ENCODE results near the gene SYNRG.

The SYNRG gene

DNA sequence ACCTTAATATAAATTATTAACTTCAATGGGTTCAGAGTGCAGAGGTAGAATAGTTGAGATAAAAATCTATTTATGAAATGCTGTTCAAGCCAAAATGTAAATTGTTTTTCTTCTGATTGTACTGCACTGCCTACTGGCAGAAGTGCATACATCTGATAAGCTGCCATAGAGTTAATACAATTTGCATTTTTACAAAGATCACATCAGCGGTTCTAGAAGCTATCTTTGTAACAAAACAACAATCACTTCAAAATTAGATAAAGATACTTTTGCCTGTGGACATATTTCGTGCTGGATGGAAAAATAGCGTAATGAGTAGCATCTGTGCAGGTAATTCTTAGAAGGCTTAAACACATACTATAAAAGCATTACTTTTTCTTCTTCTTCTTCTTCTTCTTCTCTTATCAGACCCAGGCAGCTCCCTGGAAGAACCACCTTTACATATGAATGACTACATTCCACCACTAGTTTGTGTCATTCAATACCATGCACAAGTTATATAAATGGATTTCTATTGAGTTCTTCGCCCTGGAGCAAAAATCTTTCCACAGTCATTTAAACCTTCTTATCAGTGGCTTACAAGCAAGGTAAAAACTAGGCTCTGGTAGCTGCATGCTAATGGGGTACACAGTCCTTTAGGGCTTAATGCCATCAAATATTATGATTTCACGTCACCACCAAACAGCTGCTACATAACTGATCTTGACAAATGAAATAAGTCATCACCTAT, 47.0 kb downstream of the SYNRG start:
- Histone ChIP-seq H3K4ac (ENCODE audit: low read depth, low read length) (no peak overlapping the region), H3K14ac (ENCODE audit: low read length) (no peak overlapping the region), H3K27ac (ENCODE audit: low read depth, low read length) (no peak overlapping the region), H3K4me1 (ENCODE audit: control insufficient read depth in 1 of 2, insufficient read depth in 2 of 2, low read length in 2 of 2) (no peaks in the 10 kb centered on the region), H4K12ac (ENCODE audit: low read depth, low read length) (no peak overlapping the region), H2AFZ (ENCODE audit: insufficient read depth, low read length, poor library complexity) (no peak overlapping the region), H4K91ac (ENCODE audit: low read depth, low read length) (no peak overlapping the region), H3K4me3 (ENCODE audit: low read depth, low read length) (no peak overlapping the region), H2AK5ac (ENCODE audit: low read length) (no peak overlapping the region), H3K9me3 (ENCODE audit: insufficient read depth, low read depth, low read length) (no peaks in the 10 kb centered on the region), H3K4me2 (ENCODE audit: low read length) (no peak overlapping the region), H3K36me3 (ENCODE audit: control insufficient read depth in 1 of 2, insufficient read depth in 2 of 2, low read length in 2 of 2) (peaks cover 16 to 29% of the 10 kb centered on the region in 2 experiments), H2BK12ac (ENCODE audit: low read length) (no peak overlapping the region), H3K27me3 (ENCODE audit: insufficient read depth, low read length) (no peaks in the 10 kb centered on the region), H3K79me2 (ENCODE audit: control insufficient read depth, insufficient read depth, low read length, poor library complexity) (no peaks in the 10 kb centered on the region), H4K8ac (ENCODE audit: low read depth, low read length) (no peak overlapping the region), H3K23ac (ENCODE audit: low read length) (no peak overlapping the region), H3K9ac (ENCODE audit: low read length) (no peak overlapping the region), H2BK120ac (ENCODE audit: insufficient read depth, low read length, poor library complexity) (no peak overlapping the region), H3K79me1 (ENCODE audit: low read length) (no peaks in the 10 kb centered on the region), H3K18ac (ENCODE audit: low read length) (no peak overlapping the region), H2BK5ac (ENCODE audit: low read depth, low read length, poor library complexity) (no peak overlapping the region)
- peak in 1 of 2 donors; percentile 54 for DNase-seq
- WGBS (ENCODE audit: extremely low coverage, insufficient coverage, insufficient read length), result no CpG with 5 or more reads among the region's 5 CpGs

DNA sequence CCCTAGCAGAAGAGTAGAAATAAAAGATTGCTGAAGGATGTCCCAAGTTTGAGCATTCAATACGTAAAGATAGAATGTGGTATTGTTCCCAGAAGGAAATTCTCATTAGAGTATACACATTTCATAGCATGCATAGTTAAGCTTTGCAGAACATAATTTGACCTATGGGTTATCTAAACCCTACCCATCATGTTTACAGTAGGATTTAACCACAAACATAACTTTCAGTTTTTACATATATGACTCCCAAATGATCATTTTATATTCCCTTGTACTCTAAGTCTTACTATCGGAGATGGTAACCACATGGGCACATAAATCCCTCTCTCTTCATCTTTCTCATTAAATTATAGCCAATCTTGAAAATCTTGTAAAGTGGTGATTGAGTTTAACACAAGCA, 50.9 kb downstream of the SYNRG start:
- Histone ChIP-seq H2BK12ac (ENCODE audit: low read length) (no peak overlapping the region), H4K91ac (ENCODE audit: low read depth, low read length) (no peak overlapping the region), H3K18ac (ENCODE audit: low read length) (no peak overlapping the region), H3K4me1 (ENCODE audit: control insufficient read depth in 1 of 2, insufficient read depth in 2 of 2, low read length in 2 of 2) (no peaks in the 10 kb centered on the region), H2BK120ac (ENCODE audit: insufficient read depth, low read length, poor library complexity) (no peak overlapping the region), H3K9me3 (ENCODE audit: insufficient read depth, low read depth, low read length) (no peaks in the 10 kb centered on the region), H3K9ac (ENCODE audit: low read length) (no peak overlapping the region), H2AK5ac (ENCODE audit: low read length) (no peak overlapping the region), H3K27ac (ENCODE audit: low read depth, low read length) (no peak overlapping the region), H4K12ac (ENCODE audit: low read depth, low read length) (no peak overlapping the region), H3K79me1 (ENCODE audit: low read length) (no peaks in the 10 kb centered on the region), H3K27me3 (ENCODE audit: insufficient read depth, low read length) (no peaks in the 10 kb centered on the region), H3K4me2 (ENCODE audit: low read length) (no peak overlapping the region), H4K8ac (ENCODE audit: low read depth, low read length) (no peak overlapping the region), H3K4me3 (ENCODE audit: low read depth, low read length) (no peak overlapping the region), H3K23ac (ENCODE audit: low read length) (no peak overlapping the region), H3K4ac (ENCODE audit: low read depth, low read length) (no peak overlapping the region), H3K36me3 (ENCODE audit: control insufficient read depth in 1 of 2, insufficient read depth in 2 of 2, low read length in 2 of 2) (peaks cover 21 to 23% of the 10 kb centered on the region in 2 experiments), H3K14ac (ENCODE audit: low read length) (no peak overlapping the region), H2AFZ (ENCODE audit: insufficient read depth, low read length, poor library complexity) (no peak overlapping the region), H3K79me2 (ENCODE audit: control insufficient read depth, insufficient read depth, low read length, poor library complexity) (no peaks in the 10 kb centered on the region), H2BK5ac (ENCODE audit: low read depth, low read length, poor library complexity) (no peak overlapping the region)
- WGBS (ENCODE audit: extremely low coverage, insufficient coverage, insufficient read length), result no CpG with 5 or more reads among the region's 2 CpGs
- DNase-seq, result no peak

DNA sequence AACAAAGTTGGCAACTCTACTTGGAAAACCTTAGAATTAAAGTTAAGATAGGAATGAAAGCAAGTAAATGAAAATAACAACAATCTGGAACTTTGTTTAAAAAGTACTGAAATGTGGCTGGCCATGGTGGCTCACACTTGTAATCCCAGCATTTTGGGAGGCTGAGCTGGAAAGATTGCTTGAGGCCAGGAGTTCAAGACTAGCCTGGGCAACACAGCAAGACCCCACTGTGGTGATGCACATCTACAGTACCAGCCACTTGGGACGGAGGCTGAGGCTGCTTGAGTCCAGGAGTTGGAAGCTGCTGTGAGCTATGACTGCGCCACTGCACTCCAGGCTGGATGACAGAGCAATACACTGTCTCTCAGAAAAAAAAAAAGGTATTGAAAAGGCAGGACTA, 51.7 kb downstream of the SYNRG start:
- no peaks in the 10 kb centered on the region for H3K79me2 ChIP-seq (ENCODE audit: control insufficient read depth, insufficient read depth, low read length, poor library complexity)

DNA sequence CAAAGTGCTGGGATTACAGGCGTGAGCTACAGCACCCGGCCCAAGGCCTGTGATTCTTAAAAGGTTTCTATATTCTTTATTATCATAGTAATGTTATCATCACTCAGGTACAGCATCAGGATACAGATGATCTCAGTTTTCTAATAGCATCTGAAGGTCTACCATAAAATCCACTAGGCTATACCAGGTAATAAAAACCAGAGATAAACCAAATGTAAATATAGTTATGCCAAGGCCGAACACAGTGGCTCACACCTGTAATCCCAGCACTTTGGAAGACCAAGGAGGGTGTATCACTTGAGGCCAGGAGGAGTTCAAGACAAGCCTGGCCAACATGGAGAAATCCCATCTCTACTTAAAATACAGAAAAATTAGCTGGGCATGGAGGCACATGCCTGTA, 53.8 kb downstream of the SYNRG start:
- no peak overlapping the region for H3K4ac ChIP-seq (ENCODE audit: low read depth, low read length)
- H3K27me3 ChIP-seq (ENCODE audit: insufficient read depth, low read length), result no peaks in the 10 kb centered on the region
- no peaks in the 10 kb centered on the region for H3K9me3 ChIP-seq (ENCODE audit: insufficient read depth, low read depth, low read length)
- no peak overlapping the region for H2BK5ac ChIP-seq (ENCODE audit: low read depth, low read length, poor library complexity)
- H4K91ac ChIP-seq (ENCODE audit: low read depth, low read length), result no peak overlapping the region
- peaks cover 18 to 25% of the 10 kb centered on the region in 2 experiments for H3K36me3 ChIP-seq (ENCODE audit: control insufficient read depth in 1 of 2, insufficient read depth in 2 of 2, low read length in 2 of 2)
- H2AK5ac ChIP-seq (ENCODE audit: low read length), result no peak overlapping the region
- no peak overlapping the region for H2BK120ac ChIP-seq (ENCODE audit: insufficient read depth, low read length, poor library complexity)
- H3K23ac ChIP-seq (ENCODE audit: low read length), result no peak overlapping the region
- no peaks in the 10 kb centered on the region for H3K79me1 ChIP-seq (ENCODE audit: low read length)
- H3K4me1 ChIP-seq (ENCODE audit: control insufficient read depth in 1 of 2, insufficient read depth in 2 of 2, low read length in 2 of 2), result no peaks in the 10 kb centered on the region
- H3K27ac ChIP-seq (ENCODE audit: low read depth, low read length), result no peak overlapping the region
- no peak overlapping the region for H3K4me3 ChIP-seq (ENCODE audit: low read depth, low read length)
- H3K14ac ChIP-seq (ENCODE audit: low read length), result no peak overlapping the region
- no CpG with 5 or more reads among the region's 3 CpGs for WGBS (ENCODE audit: extremely low coverage, insufficient coverage, insufficient read length)
- no peak overlapping the region for H4K8ac ChIP-seq (ENCODE audit: low read depth, low read length)
- H3K4me2 ChIP-seq (ENCODE audit: low read length), result no peak overlapping the region
- no peak overlapping the region for H3K9ac ChIP-seq (ENCODE audit: low read length)
- H3K79me2 ChIP-seq (ENCODE audit: control insufficient read depth, insufficient read depth, low read length, poor library complexity), result no peaks in the 10 kb centered on the region
- H3K18ac ChIP-seq (ENCODE audit: low read length), result no peak overlapping the region
- H2BK12ac ChIP-seq (ENCODE audit: low read length), result no peak overlapping the region
- no peak overlapping the region for H4K12ac ChIP-seq (ENCODE audit: low read depth, low read length)
- H2AFZ ChIP-seq (ENCODE audit: insufficient read depth, low read length, poor library complexity), result no peak overlapping the region
- DNase-seq, result no peak

More for the DNA sequence above, 51.7 kb downstream of the SYNRG start:
- H3K27ac ChIP-seq (ENCODE audit: low read depth, low read length), result no peak overlapping the region
- no CpG with 5 or more reads among the region's 2 CpGs for WGBS (ENCODE audit: extremely low coverage, insufficient coverage, insufficient read length)
- H4K12ac ChIP-seq (ENCODE audit: low read depth, low read length), result no peak overlapping the region
- H3K23ac ChIP-seq (ENCODE audit: low read length), result no peak overlapping the region
- no peaks in the 10 kb centered on the region for H3K27me3 ChIP-seq (ENCODE audit: insufficient read depth, low read length)
- no peak overlapping the region for H2AK5ac ChIP-seq (ENCODE audit: low read length)
- H2BK12ac ChIP-seq (ENCODE audit: low read length), result no peak overlapping the region
- no peak overlapping the region for H3K18ac ChIP-seq (ENCODE audit: low read length)
- H4K91ac ChIP-seq (ENCODE audit: low read depth, low read length), result no peak overlapping the region
- H3K4me3 ChIP-seq (ENCODE audit: low read depth, low read length), result no peak overlapping the region
- no peak overlapping the region for H2BK120ac ChIP-seq (ENCODE audit: insufficient read depth, low read length, poor library complexity)
- H2AFZ ChIP-seq (ENCODE audit: insufficient read depth, low read length, poor library complexity), result no peak overlapping the region
- H3K4ac ChIP-seq (ENCODE audit: low read depth, low read length), result no peak overlapping the region
- H3K79me1 ChIP-seq (ENCODE audit: low read length), result no peaks in the 10 kb centered on the region
- H2BK5ac ChIP-seq (ENCODE audit: low read depth, low read length, poor library complexity), result no peak overlapping the region
- no peak overlapping the region for H3K4me2 ChIP-seq (ENCODE audit: low read length)
- H3K4me1 ChIP-seq (ENCODE audit: control insufficient read depth in 1 of 2, insufficient read depth in 2 of 2, low read length in 2 of 2), result no peaks in the 10 kb centered on the region
- H3K36me3 ChIP-seq (ENCODE audit: control insufficient read depth in 1 of 2, insufficient read depth in 2 of 2, low read length in 2 of 2), result peaks cover 21 to 28% of the 10 kb centered on the region in 2 experiments
- H3K9ac ChIP-seq (ENCODE audit: low read length), result no peak overlapping the region
- no peaks in the 10 kb centered on the region for H3K9me3 ChIP-seq (ENCODE audit: insufficient read depth, low read depth, low read length)
- no peak for DNase-seq
- no peak overlapping the region for H3K14ac ChIP-seq (ENCODE audit: low read length)
- H4K8ac ChIP-seq (ENCODE audit: low read depth, low read length), result no peak overlapping the region
